HuH-7 (cell line): Measurements from ENCODE around the gene CACHD1.
"Not testable (repeated sequence)": the region's sequence is repeated elsewhere in the genome, so short reads cannot be mapped to it uniquely, and the experiment has no call there.

ENCODE experiments used
- DNase-seq: peaks from one replicate; pipeline ENCODE4 v3.0.0; 2011; ENCODE audit warnings: low spot score

Gene CACHD1

GRCh38 chr1:64497088-64497883 is 27.4 kb downstream of the CACHD1 start:
- no peak for DNase-seq

- no peak for DNase-seq
Observed at GRCh38 chr1:64498325-64498724, 28.4 kb downstream of the CACHD1 start.

DNA sequence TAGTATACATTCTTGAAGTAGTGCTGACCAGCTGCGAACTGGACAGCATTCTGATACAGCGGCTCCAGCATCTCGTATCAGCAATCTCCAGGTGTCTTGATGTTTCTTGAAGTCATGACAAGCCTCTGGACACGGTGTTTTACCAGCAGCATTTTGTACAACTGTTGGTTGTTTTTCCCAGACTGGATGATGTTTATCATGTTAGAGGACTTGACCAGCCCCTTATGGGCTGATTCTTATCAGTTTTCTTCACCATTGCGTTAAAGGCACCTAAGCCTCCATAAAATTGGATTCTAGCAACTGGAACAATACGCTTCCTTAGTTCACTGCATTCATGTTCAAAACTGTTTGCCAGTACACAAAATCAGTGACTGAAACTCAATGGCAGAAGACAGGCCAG is 29.1 kb downstream of the CACHD1 start:
- no peak for DNase-seq

GRCh38 chr1:64499966-64500365 is 30.0 kb downstream of the CACHD1 start:
- DNase-seq: no peak

- DNase-seq: no peak
Observed at GRCh38 chr1:64502083-64502482, 32.2 kb downstream of the CACHD1 start.

- DNase-seq: no peak
Observed at GRCh38 chr1:64502931-64503330, 33.0 kb downstream of the CACHD1 start.

DNA sequence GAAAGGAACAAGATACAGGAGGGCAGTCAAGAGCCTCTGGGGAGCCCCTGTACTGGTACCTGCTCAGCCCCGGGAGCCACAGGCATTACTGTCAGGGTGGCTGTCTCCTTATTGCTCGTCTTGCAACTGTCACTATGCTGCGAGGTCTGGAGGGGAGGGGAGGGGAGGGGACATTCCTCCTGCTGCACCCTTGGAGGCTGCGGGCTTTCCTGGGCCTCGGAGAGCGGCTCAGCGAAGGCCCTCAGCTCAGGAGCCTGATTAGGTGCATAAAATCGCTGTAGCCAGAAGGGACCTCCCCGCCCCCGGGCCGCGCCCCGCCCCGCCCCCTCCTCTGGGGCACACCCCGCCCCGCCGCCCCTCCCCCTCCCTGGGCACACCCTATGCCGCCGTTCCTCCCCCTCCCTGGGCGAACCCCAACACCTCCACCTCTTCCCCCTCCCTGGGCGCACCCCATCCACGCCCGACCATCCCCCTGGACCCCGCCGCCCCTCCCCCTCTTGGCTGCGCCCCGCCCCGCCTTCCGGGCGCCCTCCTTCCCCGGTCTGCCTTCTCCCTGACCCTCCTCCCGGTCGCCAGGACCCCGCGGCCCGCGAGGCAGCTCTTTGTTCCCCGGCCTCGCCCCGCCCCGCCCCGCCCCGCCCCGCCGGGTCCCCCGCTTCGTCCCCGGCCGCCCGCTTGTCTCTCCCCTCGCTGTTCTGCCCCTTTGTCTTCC is 35.5 kb downstream of the CACHD1 start:
- no peak for DNase-seq

DNA sequence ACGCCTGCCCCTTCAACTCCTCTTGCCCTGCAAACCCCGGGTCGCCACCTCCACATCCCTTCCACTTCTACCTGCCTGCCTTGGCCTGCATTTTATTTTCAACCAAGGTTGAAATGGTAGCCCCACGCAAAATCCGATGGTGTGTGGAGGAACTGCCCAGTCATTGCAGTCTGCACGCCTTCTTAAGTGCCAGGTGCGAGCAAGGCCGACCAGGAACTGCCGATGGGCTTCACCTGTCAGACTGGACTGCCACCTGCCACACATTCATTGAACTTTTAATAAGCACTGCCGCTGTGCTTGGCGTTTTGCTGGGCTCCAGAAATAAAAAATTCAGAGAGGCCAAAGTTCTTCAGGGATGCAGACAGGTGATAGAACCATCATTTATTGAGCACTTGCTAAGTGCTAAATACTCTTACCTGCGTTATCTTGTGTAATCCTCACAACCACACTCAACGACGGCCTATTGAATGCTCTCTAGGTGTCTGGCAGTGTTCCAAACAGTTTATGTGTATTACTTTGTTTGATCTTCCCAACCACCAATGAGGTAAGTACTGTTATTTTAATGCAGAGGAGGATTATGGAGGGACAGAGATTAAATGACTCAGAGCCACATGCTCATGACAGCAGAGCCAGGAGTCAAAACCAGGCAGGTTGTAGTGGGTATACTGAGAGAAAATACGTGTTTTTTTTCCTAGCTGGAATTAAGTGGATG is 36.2 kb downstream of the CACHD1 start:
- DNase-seq: no peak

- DNase-seq: no peak
Observed at GRCh38 chr1:64508629-64509028, 38.7 kb downstream of the CACHD1 start.

GRCh38 chr1:64511044-64511443 is 41.1 kb downstream of the CACHD1 start:
- no peak for DNase-seq

- not testable (repeated sequence) for DNase-seq
Observed at GRCh38 chr1:64512206-64512605, 42.3 kb downstream of the CACHD1 start.

GRCh38 chr1:64513545-64513944 is 43.6 kb downstream of the CACHD1 start:
- DNase-seq: no peak

GRCh38 chr1:64514197-64514765 is 44.4 kb downstream of the CACHD1 start:
- no peak for DNase-seq

- DNase-seq: no peak
Observed at GRCh38 chr1:64515427-64515826, 45.5 kb downstream of the CACHD1 start.

GRCh38 chr1:64516301-64516700 is 46.4 kb downstream of the CACHD1 start:
- DNase-seq: no peak

DNA sequence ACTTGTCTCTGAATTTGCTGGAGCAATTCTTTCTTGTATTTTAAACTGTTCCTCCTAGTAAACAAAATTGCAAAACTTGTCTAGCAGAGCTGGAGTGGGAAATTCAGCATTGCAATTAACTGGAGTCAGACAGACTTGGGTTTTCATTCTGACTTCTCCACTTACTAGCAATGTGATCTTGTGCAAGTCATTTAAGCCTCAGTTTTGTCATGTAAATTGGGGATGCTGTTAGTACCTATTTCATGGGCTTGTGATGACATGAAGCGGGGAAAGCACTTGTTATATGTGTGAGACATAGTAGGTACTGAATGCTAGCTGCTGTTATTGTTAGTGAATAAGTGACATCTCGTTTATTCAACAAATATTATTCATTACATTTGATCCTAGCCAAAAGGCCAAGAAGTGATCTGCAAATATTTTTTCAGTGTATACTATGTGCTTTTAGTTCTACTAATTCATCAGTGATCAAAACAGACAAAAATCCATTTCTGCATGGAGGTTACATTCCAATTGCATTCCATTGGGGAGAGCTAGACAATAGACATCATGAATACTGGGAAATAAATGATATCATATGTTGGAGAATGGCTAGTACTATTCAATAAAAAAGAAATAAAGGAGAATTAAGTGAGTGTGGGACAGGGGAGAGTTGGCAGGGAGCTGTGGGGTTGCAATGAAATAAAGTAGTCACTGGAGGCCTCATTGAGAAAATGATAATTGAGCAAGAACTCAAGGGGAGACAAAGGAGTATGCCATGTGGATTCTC is 47.1 kb downstream of the CACHD1 start:
- DNase-seq: no peak

- DNase-seq: no peak
Observed at GRCh38 chr1:64517640-64518039, 47.7 kb downstream of the CACHD1 start.

DNA sequence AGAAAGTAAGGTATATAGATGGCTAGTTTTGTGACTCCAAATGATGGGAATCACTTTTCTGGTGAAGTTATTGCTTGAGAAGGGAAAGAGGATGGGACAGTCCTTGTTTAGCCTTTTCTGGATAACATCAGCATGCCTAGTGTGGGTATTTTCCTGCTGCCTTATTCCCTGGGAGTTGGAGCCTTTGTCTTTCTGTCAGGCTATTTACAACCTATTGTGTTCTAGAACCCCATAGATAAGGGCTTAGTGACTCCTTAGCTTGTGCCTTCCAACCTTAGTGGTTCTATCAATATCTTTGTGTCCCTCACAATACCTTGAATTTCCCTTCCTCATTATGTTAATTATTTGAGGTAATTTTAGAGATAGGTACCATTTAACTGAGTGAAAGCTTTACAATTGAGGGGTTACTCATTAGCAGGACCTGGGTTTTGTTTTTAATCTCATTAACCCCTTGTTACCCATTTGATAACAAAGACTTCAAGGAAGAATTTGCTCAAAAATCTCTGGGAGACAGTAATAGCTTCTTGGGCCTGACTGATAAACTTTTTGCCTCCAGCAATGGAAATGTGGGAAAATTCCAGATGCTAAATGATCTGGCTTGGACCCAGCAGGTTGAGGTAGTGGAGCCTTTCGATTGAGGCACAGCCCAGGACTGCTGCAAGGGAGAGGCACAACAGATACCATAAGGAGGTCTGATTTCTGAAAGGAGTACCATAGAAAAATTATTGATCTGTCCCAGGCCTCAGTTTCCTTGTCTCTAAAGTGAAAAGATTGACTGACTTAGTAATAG is 49.0 kb downstream of the CACHD1 start:
- DNase-seq: no peak

- no peak for DNase-seq
Observed at GRCh38 chr1:64519901-64520300, 50.0 kb downstream of the CACHD1 start.

GRCh38 chr1:64522740-64523139 is 52.8 kb downstream of the CACHD1 start:
- no peak for DNase-seq
